PC-3 (cell line): Measurements from ENCODE around the gene TESK1.

Experiments
- EZH2 ChIP-seq: fragments of 300-600 bp; sonication (generic); IDR thresholded peaks from one replicate; pipeline ENCODE4 v1.6.1; 2017; ENCODE audit warnings: antibody characterized with exemption, mild to moderate bottlenecking, low read length; ENCODE audit not compliant: unreplicated experiment
- EZH2phosphoT487 ChIP-seq: fragments of 300-600 bp; sonication (generic); IDR thresholded peaks from 2 replicates; pipeline ENCODE4 v1.6.1; 2018; ENCODE audit warnings: mild to moderate bottlenecking, antibody characterized with exemption, low read length, borderline replicate concordance
- TF ChIP-seq, protein P1 (sequence below): fragments of 300-600 bp; sonication (generic); conservative IDR thresholded peaks from 2 replicates; pipeline ENCODE4 v1.5.1; 2017; ENCODE audit warnings: antibody characterized with exemption, low read depth, mild to moderate bottlenecking, low read length

DNA sequence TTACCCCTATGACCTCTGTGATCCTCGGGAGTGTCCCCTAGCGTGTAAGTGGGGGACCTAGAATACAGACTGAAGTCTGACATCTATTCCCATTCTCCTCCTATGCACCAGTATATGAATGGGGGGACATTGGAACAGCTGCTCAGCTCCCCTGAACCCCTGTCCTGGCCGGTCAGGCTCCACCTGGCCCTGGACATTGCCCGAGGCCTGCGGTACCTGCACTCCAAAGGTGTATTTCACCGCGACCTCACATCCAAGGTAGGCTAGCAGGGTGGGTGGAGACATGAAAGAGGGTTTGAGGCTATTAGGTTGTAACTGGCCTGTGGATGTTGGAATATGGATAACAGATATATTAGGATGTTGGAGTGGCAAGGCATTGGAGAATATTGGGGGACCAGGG, 1.7 kb downstream of the TESK1 start:
- TF ChIP-seq, protein P1, sequence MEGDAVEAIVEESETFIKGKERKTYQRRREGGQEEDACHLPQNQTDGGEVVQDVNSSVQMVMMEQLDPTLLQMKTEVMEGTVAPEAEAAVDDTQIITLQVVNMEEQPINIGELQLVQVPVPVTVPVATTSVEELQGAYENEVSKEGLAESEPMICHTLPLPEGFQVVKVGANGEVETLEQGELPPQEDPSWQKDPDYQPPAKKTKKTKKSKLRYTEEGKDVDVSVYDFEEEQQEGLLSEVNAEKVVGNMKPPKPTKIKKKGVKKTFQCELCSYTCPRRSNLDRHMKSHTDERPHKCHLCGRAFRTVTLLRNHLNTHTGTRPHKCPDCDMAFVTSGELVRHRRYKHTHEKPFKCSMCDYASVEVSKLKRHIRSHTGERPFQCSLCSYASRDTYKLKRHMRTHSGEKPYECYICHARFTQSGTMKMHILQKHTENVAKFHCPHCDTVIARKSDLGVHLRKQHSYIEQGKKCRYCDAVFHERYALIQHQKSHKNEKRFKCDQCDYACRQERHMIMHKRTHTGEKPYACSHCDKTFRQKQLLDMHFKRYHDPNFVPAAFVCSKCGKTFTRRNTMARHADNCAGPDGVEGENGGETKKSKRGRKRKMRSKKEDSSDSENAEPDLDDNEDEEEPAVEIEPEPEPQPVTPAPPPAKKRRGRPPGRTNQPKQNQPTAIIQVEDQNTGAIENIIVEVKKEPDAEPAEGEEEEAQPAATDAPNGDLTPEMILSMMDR, result no peak
- TF ChIP-seq EZH2, result no peak
- no peak for TF ChIP-seq EZH2phosphoT487
